ENCODE measurements around the gene DNER.

DNA sequence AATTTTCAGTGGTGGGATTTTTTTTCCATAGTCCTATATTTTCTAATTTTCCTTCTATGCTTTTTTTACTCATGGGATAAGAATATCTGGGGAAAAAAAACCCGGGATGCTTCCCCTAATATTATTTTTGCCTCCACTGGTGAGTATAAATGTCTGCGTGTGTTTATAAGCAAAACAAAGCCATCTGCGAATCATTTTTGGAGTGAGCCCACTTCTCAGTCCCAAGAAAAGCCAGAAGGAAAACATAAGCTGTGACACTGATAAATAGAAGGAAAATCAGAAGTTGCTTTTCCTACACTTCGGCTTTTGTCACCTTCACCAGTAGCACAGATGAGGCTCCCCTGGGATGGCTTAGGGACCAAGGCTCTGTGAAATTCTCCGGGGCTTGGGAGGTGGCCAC lies 308.6 kb downstream of the DNER start:
- TF ChIP-seq, protein P1, sequence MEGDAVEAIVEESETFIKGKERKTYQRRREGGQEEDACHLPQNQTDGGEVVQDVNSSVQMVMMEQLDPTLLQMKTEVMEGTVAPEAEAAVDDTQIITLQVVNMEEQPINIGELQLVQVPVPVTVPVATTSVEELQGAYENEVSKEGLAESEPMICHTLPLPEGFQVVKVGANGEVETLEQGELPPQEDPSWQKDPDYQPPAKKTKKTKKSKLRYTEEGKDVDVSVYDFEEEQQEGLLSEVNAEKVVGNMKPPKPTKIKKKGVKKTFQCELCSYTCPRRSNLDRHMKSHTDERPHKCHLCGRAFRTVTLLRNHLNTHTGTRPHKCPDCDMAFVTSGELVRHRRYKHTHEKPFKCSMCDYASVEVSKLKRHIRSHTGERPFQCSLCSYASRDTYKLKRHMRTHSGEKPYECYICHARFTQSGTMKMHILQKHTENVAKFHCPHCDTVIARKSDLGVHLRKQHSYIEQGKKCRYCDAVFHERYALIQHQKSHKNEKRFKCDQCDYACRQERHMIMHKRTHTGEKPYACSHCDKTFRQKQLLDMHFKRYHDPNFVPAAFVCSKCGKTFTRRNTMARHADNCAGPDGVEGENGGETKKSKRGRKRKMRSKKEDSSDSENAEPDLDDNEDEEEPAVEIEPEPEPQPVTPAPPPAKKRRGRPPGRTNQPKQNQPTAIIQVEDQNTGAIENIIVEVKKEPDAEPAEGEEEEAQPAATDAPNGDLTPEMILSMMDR (IDR thresholded peaks at IDR 0.05) = no peak
- TF ChIP-seq POLR2A (IDR thresholded peaks at IDR 0.05) = no peak
- no peak for TF ChIP-seq POLR2AphosphoS5 (IDR thresholded peaks at IDR 0.05)
